Duodenal mucosa (tissue), 2 donors: ENCODE data around the gene DEDD.

Experiments used
- H3K27ac ChIP-seq: one replicate; pipeline ENCODE4 v1.7.0; 2013; ENCODE audit warnings: low read depth, low read length
- H3K27me3 ChIP-seq, 2 donors: one replicate each; pipeline ENCODE4 v1.7.0; 2013; ENCODE audit warnings: low read length in 2 of 2, control low read depth in 1 of 2; ENCODE audit not compliant: insufficient read depth in 2 of 2, control insufficient read depth in 1 of 2
- H3K36me3 ChIP-seq, 2 donors: one replicate each; pipeline ENCODE4 v1.7.0; 2013; ENCODE audit warnings: low read length in 2 of 2, control low read depth in 1 of 2; ENCODE audit not compliant: insufficient read depth in 2 of 2, control insufficient read depth in 1 of 2
- H3K4me1 ChIP-seq, 2 donors: one replicate each; pipeline ENCODE4 v1.7.0; 2013; ENCODE audit warnings: low read length in 2 of 2, control low read depth in 1 of 2; ENCODE audit not compliant: insufficient read depth in 2 of 2, control insufficient read depth in 1 of 2
- H3K4me3 ChIP-seq, 2 donors: one replicate each; pipeline ENCODE4 v1.7.0; 2013; ENCODE audit warnings: low read length in 2 of 2, low read depth in 1 of 2
- H3K9ac ChIP-seq, 2 donors: one replicate each; pipeline ENCODE4 v1.7.0; 2013; ENCODE audit warnings: low read length in 2 of 2, low read depth in 1 of 2
- H3K9me3 ChIP-seq, 2 donors: one replicate each; pipeline ENCODE4 v1.7.0; 2013; ENCODE audit warnings: low read length in 2 of 2, control low read depth in 1 of 2; ENCODE audit not compliant: control insufficient read depth in 1 of 2

Gene DEDD

DNA sequence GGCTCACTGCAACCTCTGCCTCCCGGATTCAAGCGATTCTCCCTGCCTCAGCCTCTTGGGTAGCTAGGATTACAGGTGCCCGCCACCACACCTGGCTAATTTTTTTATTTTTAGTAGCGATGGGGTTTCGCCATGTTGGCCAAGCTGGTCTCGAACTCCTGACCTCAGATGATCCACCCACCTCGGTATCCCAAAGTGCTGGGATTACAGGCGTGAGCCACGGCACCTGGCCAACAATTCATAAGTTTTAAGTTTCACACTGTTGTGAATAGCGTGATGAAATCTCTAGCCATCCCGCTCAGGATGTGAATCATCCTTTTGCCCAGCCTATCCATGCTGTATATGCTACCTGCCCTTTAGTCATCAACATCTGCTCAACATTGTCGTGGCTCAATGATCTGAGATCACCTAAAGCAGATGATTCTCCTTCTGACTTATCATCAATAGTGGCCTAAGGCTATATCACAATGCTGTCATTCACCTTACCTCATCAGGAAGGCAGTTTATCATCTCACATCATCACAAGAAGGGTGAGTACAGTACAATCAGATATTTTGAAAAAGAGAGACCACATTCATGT, 17.2 kb downstream of the DEDD start:
- no peak overlapping the region for H3K9ac ChIP-seq
- H3K4me3 ChIP-seq, result no peak overlapping the region
- H3K27me3 ChIP-seq, result no peaks in the 10 kb centered on the region
- H3K36me3 ChIP-seq, result peaks cover 2 to 11% of the 10 kb centered on the region in 2 donors
- no peaks in the 10 kb centered on the region for H3K9me3 ChIP-seq
- H3K4me1 ChIP-seq, result peaks cover 28 to 60% of the 10 kb centered on the region in 2 donors
- H3K27ac ChIP-seq, result no peak overlapping the region

DNA sequence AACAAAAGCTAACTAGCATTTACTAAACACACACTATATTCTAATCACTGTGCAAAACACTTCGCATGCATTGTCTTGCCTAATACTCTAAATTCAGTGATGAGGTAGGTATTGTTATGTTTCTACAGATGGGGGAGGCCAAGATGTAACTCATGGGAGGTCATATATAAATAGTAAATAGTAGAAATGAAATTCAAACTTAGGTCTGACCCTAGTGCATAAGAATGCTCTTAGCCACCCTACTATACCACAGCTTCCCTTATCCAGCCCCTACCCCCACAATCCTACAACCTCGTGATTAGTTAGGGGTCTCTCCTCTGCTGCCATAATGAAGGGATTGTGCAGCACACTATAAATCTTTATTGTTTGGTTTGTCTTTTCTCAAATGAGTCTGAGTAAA, 17.9 kb downstream of the DEDD start:
- Histone ChIP-seq H3K9me3 (no peaks in the 10 kb centered on the region), H3K36me3 (peaks cover 0 to 14% of the 10 kb centered on the region in 2 donors), H3K27me3 (no peaks in the 10 kb centered on the region), H3K4me1 (peaks cover 21 to 53% of the 10 kb centered on the region in 2 donors), H3K27ac (no peak overlapping the region), H3K9ac (no peak overlapping the region), H3K4me3 (no peak overlapping the region)

DNA sequence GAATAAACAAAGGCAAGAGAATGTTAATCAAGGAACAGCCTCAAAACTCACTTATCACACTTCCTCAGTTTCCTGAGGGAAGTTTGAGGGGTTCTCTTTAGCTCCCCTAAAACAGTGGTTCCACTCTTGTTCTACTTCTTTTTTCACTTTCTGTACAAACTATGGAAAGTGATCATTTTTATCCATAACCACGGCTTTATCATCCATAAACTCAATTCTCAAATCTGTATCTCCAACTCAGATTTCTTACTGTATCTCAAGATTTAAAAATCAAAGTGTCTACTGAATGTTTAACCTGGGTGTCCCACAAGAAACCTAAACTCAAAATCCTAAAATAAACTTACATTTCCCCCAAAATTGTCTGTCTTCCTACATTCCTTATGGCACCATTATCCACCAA, 18.6 kb downstream of the DEDD start:
- H3K4me1 ChIP-seq, result peaks cover 15 to 47% of the 10 kb centered on the region in 2 donors
- no peaks in the 10 kb centered on the region for H3K9me3 ChIP-seq
- no peak overlapping the region for H3K4me3 ChIP-seq
- H3K27me3 ChIP-seq, result no peaks in the 10 kb centered on the region
- no peak overlapping the region for H3K9ac ChIP-seq
- H3K27ac ChIP-seq, result no peak overlapping the region
- peaks cover 0 to 21% of the 10 kb centered on the region in 2 donors for H3K36me3 ChIP-seq

DNA sequence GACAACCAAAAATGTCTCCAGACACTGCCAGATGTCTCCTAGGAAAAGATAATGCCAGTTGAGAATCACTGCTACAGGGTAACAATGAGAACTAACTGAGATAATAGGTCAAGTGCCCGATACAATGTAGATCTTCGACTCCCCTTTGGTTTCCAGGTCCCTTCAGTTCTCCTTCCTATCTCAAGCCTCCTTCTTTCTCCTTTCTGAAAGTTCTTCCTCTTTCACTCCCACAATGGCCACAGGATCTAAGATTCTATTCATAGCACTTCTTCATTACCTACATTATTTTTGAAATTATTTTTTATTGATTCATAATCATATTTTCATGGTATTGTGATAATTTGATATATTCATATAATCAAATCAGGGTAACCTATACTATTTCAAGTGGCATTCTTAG, 20.9 kb downstream of the DEDD start:
- Histone ChIP-seq H3K4me3 (no peak overlapping the region), H3K9ac (no peak overlapping the region), H3K4me1 (peaks cover 9 to 33% of the 10 kb centered on the region in 2 donors), H3K36me3 (peaks cover 0 to 25% of the 10 kb centered on the region in 2 donors), H3K9me3 (no peaks in the 10 kb centered on the region), H3K27me3 (no peaks in the 10 kb centered on the region), H3K27ac (no peak overlapping the region)

DNA sequence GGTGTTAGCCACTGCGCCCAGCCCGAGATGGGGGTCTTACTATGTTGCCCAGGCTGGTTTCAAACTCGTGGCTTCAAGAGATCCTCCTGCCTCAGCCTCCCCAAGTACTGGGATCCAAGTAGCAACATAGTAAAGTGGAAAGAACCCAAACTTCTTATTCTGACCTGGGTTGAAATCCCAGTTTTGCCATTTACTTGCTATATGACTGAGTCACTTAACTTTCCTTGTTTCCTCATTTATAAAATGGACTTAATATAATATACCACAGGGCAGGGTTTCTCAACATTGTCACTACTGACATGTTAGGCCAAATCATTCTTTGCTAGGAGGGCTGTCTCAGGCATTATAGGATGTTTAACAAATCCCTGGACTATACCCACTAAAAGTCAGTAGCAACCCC, 21.4 kb downstream of the DEDD start:
- no peak overlapping the region for H3K9ac ChIP-seq
- H3K27me3 ChIP-seq, result no peaks in the 10 kb centered on the region
- peaks cover 0 to 25% of the 10 kb centered on the region in 2 donors for H3K36me3 ChIP-seq
- H3K27ac ChIP-seq, result no peak overlapping the region
- H3K9me3 ChIP-seq, result no peaks in the 10 kb centered on the region
- H3K4me1 ChIP-seq, result peaks cover 5 to 29% of the 10 kb centered on the region in 2 donors
- no peak overlapping the region for H3K4me3 ChIP-seq

DNA sequence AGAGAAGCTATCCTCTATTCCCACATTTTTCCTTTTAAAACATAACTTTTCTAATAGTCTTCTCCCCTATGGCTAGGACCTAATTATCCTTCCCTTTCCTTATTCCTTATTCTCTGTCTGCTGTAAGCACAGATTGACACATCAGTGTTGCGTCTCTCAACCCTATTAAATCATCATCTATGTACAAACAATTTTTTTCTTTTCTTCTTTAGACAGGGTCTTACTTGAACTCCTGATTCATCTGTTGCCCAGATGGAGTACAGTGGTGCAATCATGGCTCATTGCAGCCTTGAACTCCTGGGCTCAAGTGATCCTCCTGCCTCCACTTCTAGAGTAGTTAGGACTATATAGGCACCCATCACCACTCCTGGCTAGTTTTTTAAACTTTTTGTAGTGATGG, 26.0 kb downstream of the DEDD start:
- H3K9me3 ChIP-seq, result no peaks in the 10 kb centered on the region
- H3K9ac ChIP-seq, result no peak overlapping the region
- peaks cover 7 to 25% of the 10 kb centered on the region in 2 donors for H3K36me3 ChIP-seq
- no peak overlapping the region for H3K4me3 ChIP-seq
- H3K27me3 ChIP-seq, result no peaks in the 10 kb centered on the region
- no peak overlapping the region for H3K27ac ChIP-seq
- H3K4me1 ChIP-seq, result no peaks in the 10 kb centered on the region

DNA sequence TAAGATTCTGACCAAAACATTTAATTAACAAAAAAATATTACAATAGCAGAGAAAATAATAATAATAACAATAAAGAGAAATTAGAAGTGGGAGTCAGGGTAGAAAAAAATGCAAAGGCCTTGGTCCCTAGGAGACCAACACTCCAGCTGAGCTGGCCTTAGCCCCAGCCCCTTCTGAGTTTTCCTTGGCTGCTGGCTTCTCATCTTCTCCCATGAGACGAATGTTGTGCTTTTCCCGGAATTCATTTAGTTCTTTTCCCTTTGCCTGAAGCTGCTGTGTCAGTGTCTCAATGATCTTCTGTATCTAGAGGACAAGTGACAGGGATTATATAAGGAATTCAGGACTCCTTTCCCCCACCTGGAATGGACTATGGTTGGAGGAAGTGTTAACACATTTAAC, 31.9 kb downstream of the DEDD start:
- no peak overlapping the region for H3K9ac ChIP-seq
- no peaks in the 10 kb centered on the region for H3K9me3 ChIP-seq
- H3K4me1 ChIP-seq, result peaks cover 0 to 22% of the 10 kb centered on the region in 2 donors

DNA sequence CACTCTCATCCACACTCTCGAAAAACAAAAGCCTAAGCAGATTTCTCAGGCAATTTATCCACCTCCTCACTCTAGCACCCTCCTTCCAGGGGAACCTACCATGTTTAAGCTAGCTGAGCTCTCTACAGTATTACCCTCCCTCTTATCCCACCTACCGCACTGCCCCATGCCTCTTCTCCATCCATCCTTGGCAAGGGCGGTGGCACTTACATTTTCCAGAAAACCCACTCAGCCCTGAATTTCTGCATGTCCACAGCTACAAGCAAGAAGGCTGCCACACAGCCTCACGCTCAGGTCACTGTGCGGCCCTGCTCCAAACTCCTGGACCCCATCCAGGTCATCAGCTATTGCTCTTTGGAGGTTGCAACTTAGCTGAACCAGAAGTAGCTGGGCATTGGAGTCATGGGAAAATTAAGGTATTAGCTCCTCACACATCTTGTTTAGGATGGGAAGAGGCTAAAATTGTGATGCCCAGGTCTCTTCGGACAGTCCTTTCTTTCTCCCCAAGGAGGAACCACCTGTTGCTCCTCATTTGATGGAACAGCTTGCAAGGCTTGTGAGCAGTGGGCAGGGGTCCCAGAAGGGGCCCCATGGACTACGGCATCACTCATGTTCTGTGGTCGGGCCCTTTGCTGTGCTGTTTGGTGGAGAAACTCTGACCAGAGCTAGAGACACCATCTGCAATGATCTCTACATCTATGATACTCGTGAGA, 33.2 kb downstream of the DEDD start:
- H3K4me3 ChIP-seq, result peak overlapping the region; percentile 77 to 94

More for the DNA sequence above, 31.9 kb downstream of the DEDD start:
- Histone ChIP-seq H3K27ac (no peak overlapping the region), H3K27me3 (no peaks in the 10 kb centered on the region), H3K4me3 (no peak overlapping the region), H3K36me3 (peaks cover 16 to 27% of the 10 kb centered on the region in 2 donors)

DNA sequence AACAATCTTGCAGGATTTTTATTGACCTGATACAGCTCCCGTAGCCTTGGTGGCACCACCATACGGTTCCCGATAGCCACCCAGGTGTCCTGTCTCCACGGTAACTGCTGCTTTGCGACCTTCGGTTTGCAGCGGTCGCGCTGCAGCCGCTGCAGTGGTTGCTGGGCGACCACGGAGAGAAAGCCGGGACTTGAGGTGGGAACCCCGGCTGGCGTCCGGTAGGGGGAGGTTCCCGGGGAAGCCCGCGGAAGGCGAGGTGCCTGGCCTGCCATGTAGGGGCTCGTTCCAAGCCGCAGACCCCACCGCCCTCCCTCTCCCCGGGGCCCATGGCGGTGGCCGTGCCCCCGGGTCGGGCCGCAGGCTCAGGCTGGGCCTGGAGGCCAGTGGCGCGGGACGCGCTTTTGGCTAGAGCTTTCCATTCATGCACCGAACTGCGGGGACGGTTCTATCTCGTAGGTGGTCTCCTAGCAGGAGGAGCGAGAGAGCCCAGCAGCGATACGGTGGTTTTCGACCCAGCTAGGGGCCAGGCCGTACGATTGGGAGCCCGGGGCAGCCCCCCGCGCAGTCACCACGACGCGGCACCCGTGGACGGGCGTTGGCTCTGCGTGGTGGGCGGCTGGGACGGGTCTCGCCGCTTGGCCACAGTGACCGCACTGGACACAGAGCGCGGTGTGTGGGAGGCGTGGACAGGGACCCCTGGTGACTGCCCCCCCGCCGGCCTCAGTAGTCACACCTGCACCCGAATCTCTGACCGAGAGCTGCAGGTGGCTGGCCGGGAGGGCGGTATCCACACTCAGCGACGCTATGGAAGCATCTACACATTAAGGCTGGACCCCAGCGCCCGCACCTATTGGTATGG, 34.0 kb downstream of the DEDD start, which contains the start of gene KLHDC9:
Gene KLHDC9 (plus strand): TSS at position 152 of the 859 bp plus-strand sequence. CDS start 175 bp downstream, at position 327.
- H3K9me3 ChIP-seq, result no peaks in the 10 kb centered on the region
- peaks cover 0 to 22% of the 10 kb centered on the region in 2 donors for H3K4me1 ChIP-seq
- H3K9ac ChIP-seq, result peak within 1 kb of the TSS; percentile 70 to 81
- H3K27me3 ChIP-seq, result no peaks in the 10 kb centered on the region
- H3K36me3 ChIP-seq, result peaks cover 16 to 27% of the 10 kb centered on the region in 2 donors
- H3K27ac ChIP-seq, result no peak within 1 kb of the TSS
- peak within 1 kb of the TSS; percentile 77 to 94 for H3K4me3 ChIP-seq

More for the DNA sequence above, 33.2 kb downstream of the DEDD start:
- Histone ChIP-seq H3K27ac (no peak overlapping the region), H3K4me1 (peaks cover 0 to 22% of the 10 kb centered on the region in 2 donors), H3K9ac (no peak overlapping the region), H3K9me3 (no peaks in the 10 kb centered on the region), H3K27me3 (no peaks in the 10 kb centered on the region), H3K36me3 (peaks cover 16 to 27% of the 10 kb centered on the region in 2 donors)

DNA sequence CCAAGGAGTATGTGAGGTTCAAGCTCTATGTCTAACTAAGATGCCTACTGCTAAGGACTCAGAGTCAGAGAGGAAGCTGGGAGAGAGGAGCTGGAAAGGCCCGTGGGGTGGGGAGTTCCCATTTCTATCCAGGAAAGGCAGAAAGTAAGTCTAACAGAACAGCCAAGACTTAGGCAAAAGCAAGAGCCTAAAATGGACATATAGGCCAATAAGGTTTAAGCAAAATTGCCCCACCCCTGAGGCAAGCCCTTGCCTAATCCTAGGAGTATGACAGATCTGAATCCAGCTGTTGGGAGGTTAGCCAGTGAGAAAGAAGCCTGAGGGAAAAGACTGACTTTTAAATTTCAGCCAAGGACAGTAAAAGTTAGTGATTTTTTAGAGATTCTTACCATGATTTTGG, 35.9 kb downstream of the DEDD start:
- Histone ChIP-seq H3K9ac (no peak overlapping the region), H3K36me3 (peaks cover 9 to 19% of the 10 kb centered on the region in 2 donors), H3K27ac (no peak overlapping the region), H3K27me3 (no peaks in the 10 kb centered on the region), H3K4me3 (no peak overlapping the region), H3K4me1 (peaks cover 0 to 22% of the 10 kb centered on the region in 2 donors), H3K9me3 (no peaks in the 10 kb centered on the region)
